Trophoblast cell (in vitro differentiated cells and primary cell): ENCODE measurements around the gene GSTT2B. TPM values are rescaled to one million over a fixed set of nuclear protein-coding genes. Genes with fewer than 3 reads are reported as not detected.
"Not testable (repeated sequence)": the region's sequence is repeated elsewhere in the genome, so short reads cannot be mapped to it uniquely, and the experiment has no call there.

Source experiments
- DNase-seq, 2 donors: peaks; one replicate each; pipeline ENCODE4 v3.0.0-alpha.2; 2016
- H2AFZ ChIP-seq: 2 replicates; pipeline ENCODE4 v1.6.1; 2013; ENCODE audit warnings: low read length, moderate library complexity, mild to moderate bottlenecking; ENCODE audit not compliant: insufficient read depth, poor library complexity
- H2AK5ac ChIP-seq: 2 replicates; pipeline ENCODE4 v1.6.1; 2013; ENCODE audit warnings: mild to moderate bottlenecking, low read length
- H2BK120ac ChIP-seq: 2 replicates; pipeline ENCODE4 v1.6.1; 2013; ENCODE audit warnings: low read length, mild to moderate bottlenecking, moderate library complexity; ENCODE audit not compliant: insufficient read depth, poor library complexity
- H2BK12ac ChIP-seq: 2 replicates; pipeline ENCODE4 v1.6.1; 2013; ENCODE audit warnings: mild to moderate bottlenecking, low read length, moderate library complexity
- H2BK5ac ChIP-seq: 2 replicates; pipeline ENCODE4 v1.6.1; 2013; ENCODE audit warnings: low read length, low read depth, moderate library complexity, mild to moderate bottlenecking; ENCODE audit not compliant: poor library complexity
- H3K14ac ChIP-seq: 2 replicates; pipeline ENCODE4 v1.6.1; 2013; ENCODE audit warnings: mild to moderate bottlenecking, low read length
- H3K18ac ChIP-seq: 2 replicates; pipeline ENCODE4 v1.6.1; 2013; ENCODE audit warnings: mild to moderate bottlenecking, low read length
- H3K23ac ChIP-seq: 2 replicates; pipeline ENCODE4 v1.6.1; 2013; ENCODE audit warnings: low read length
- H3K27ac ChIP-seq: 2 replicates; pipeline ENCODE4 v1.5.1; 2013; ENCODE audit warnings: low read depth, mild to moderate bottlenecking, inconsistent platforms, low read length, moderate library complexity
- H3K27me3 ChIP-seq: 2 replicates; pipeline ENCODE4 v1.6.1; 2013; ENCODE audit warnings: inconsistent platforms, mild to moderate bottlenecking, low read length, moderate library complexity; ENCODE audit not compliant: insufficient read depth
- H3K36me3 ChIP-seq, 2 experiments: 1 replicate in 1 of 2; 2 replicates in 1 of 2; pipeline ENCODE4 v1.6.1; 2013; ENCODE audit warnings: low read length in 2 of 2, mild to moderate bottlenecking in 2 of 2, moderate library complexity in 1 of 2; ENCODE audit not compliant: insufficient read depth in 2 of 2, control insufficient read depth in 1 of 2
- H3K4ac ChIP-seq: 2 replicates; pipeline ENCODE4 v1.6.1; 2013; ENCODE audit warnings: low read depth, mild to moderate bottlenecking, low read length, moderate library complexity
- H3K4me1 ChIP-seq, 2 experiments: 1 replicate in 1 of 2; 2 replicates in 1 of 2; pipeline ENCODE4 v1.6.1; 2013; ENCODE audit warnings: low read length in 2 of 2, mild to moderate bottlenecking in 2 of 2, moderate library complexity in 1 of 2; ENCODE audit not compliant: insufficient read depth in 2 of 2, control insufficient read depth in 1 of 2
- H3K4me2 ChIP-seq: 2 replicates; pipeline ENCODE4 v1.6.1; 2013; ENCODE audit warnings: inconsistent platforms, mild to moderate bottlenecking, low read length, moderate library complexity
- H3K4me3 ChIP-seq: 2 replicates; pipeline ENCODE4 v1.5.1; 2013; ENCODE audit warnings: mild to moderate bottlenecking, low read depth, low read length, inconsistent platforms
- H3K79me1 ChIP-seq: one replicate; pipeline ENCODE4 v1.6.1; 2013; ENCODE audit warnings: low read length
- H3K79me2 ChIP-seq: 2 replicates; pipeline ENCODE4 v1.6.1; 2013; ENCODE audit warnings: low read length, mild to moderate bottlenecking; ENCODE audit not compliant: control insufficient read depth, insufficient read depth, poor library complexity
- H3K9ac ChIP-seq: 2 replicates; pipeline ENCODE4 v1.6.1; 2013; ENCODE audit warnings: mild to moderate bottlenecking, low read length
- H3K9me3 ChIP-seq: 2 replicates; pipeline ENCODE4 v1.6.1; 2013; ENCODE audit warnings: low read depth, mild to moderate bottlenecking, control low read depth, inconsistent platforms, low read length; ENCODE audit not compliant: insufficient read depth
- H4K12ac ChIP-seq: 2 replicates; pipeline ENCODE4 v1.6.1; 2013; ENCODE audit warnings: low read depth, mild to moderate bottlenecking, low read length, moderate library complexity
- H4K8ac ChIP-seq: 2 replicates; pipeline ENCODE4 v1.6.1; 2013; ENCODE audit warnings: low read depth, mild to moderate bottlenecking, low read length, moderate library complexity
- H4K91ac ChIP-seq: one replicate; pipeline ENCODE4 v1.6.1; 2013; ENCODE audit warnings: low read depth, mild to moderate bottlenecking, low read length, moderate library complexity
- WGBS: extraction: QIAGEN DNeasy Blood & Tissue Kit; methylation state at CpG from one replicate; pipeline ENCODE4 v1.1.7; 2013; ENCODE audit warnings: missing lambda C conversion rate; ENCODE audit not compliant: insufficient read length, insufficient coverage; ENCODE audit errors: extremely low coverage; 5-methylcytosine and 5-hydroxymethylcytosine counted together
- polyA plus RNA-seq: library from polyadenylated mRNA; stranded (reverse); fragments of 200-250 nt; gene quantifications from 2 replicates; pipeline ENCODE4 v1.2.3, GENCODE V29; 2013

Gene GSTT2B
- polyA plus RNA-seq, result 1.8 and 2.0 TPM in 2 replicates

- H2BK5ac ChIP-seq, H2BK12ac ChIP-seq, H3K27ac ChIP-seq, H3K9ac ChIP-seq, H4K8ac ChIP-seq, H2BK120ac ChIP-seq, H3K18ac ChIP-seq, H2AK5ac ChIP-seq, H3K14ac ChIP-seq, H4K12ac ChIP-seq, H3K4me3 ChIP-seq, DNase-seq, H3K36me3 ChIP-seq, H3K4ac ChIP-seq, H4K91ac ChIP-seq, H3K4me2 ChIP-seq, H3K23ac ChIP-seq, H3K4me1 ChIP-seq, H2AFZ ChIP-seq, H3K79me1 ChIP-seq, H3K9me3 ChIP-seq, H3K27me3 ChIP-seq, H3K79me2 ChIP-seq: not testable (repeated sequence)
- WGBS, result no CpG with 5 or more reads among the region's 43 CpGs
These were observed at the start of gene GSTT2B for GRCh38 chr22:23961084-23961771. GSTT2B (minus strand) TSS chr22:23961195; CDS start chr22:23961131, 64 bp downstream.

- Histone ChIP-seq H3K4me2 (no peak overlapping the region), H3K18ac (no peak overlapping the region), H3K23ac (no peak overlapping the region), H3K9me3 (peaks cover 10% of the 10 kb centered on the region), H3K36me3 (no peaks in the 10 kb centered on the region), H3K27me3 (no peaks in the 10 kb centered on the region), H3K79me1 (peaks cover 8% of the 10 kb centered on the region), H3K14ac (no peak overlapping the region), H4K91ac (no peak overlapping the region), H2AK5ac (no peak overlapping the region), H4K12ac (no peak overlapping the region), H2BK12ac (no peak overlapping the region), H3K9ac (no peak overlapping the region), H2BK120ac (no peak overlapping the region), H3K4me1 (peaks cover 0 to 3% of the 10 kb centered on the region in 2 experiments), H3K4ac (no peak overlapping the region), H2BK5ac (no peak overlapping the region), H2AFZ (no peak overlapping the region), H3K79me2 (peaks cover 5% of the 10 kb centered on the region), H3K27ac (no peak overlapping the region), H3K4me3 (no peak overlapping the region), H4K8ac (no peak overlapping the region)
- DNase-seq, result no peak
- WGBS, result no CpG with 5 or more reads among the region's 2 CpGs
These were observed 49.0 kb upstream of the GSTT2B start for GRCh38 chr22:24010018-24010391.

GRCh38 chr22:24009227-24010017 is 48.4 kb upstream of the GSTT2B start:
- H4K12ac ChIP-seq, result no peak overlapping the region
- no peak overlapping the region for H3K18ac ChIP-seq
- H3K36me3 ChIP-seq, result no peaks in the 10 kb centered on the region
- no peak overlapping the region for H3K4ac ChIP-seq
- no peak overlapping the region for H4K8ac ChIP-seq
- H3K4me1 ChIP-seq, result peaks cover 0 to 4% of the 10 kb centered on the region in 2 experiments
- H3K27me3 ChIP-seq, result no peaks in the 10 kb centered on the region
- peaks cover 5% of the 10 kb centered on the region for H3K79me2 ChIP-seq
- peaks cover 8% of the 10 kb centered on the region for H3K79me1 ChIP-seq
- H2BK12ac ChIP-seq, result no peak overlapping the region
- H2BK5ac ChIP-seq, result no peak overlapping the region
- no peak overlapping the region for H2AFZ ChIP-seq
- peaks cover 12% of the 10 kb centered on the region for H3K9me3 ChIP-seq
- H3K4me2 ChIP-seq, result no peak overlapping the region
- H3K9ac ChIP-seq, result no peak overlapping the region
- DNase-seq, result peak; percentile 15 to 44
- no peak overlapping the region for H3K23ac ChIP-seq
- no peak overlapping the region for H3K14ac ChIP-seq
- no peak overlapping the region for H3K4me3 ChIP-seq
- no peak overlapping the region for H3K27ac ChIP-seq
- WGBS, result no CpG with 5 or more reads among the region's 7 CpGs
- no peak overlapping the region for H2AK5ac ChIP-seq
- H2BK120ac ChIP-seq, result no peak overlapping the region
- no peak overlapping the region for H4K91ac ChIP-seq

- no peak overlapping the region for H2AFZ ChIP-seq
- H3K14ac ChIP-seq, result no peak overlapping the region
- no peak overlapping the region for H3K4me3 ChIP-seq
- H2AK5ac ChIP-seq, result no peak overlapping the region
- no peak overlapping the region for H3K4ac ChIP-seq
- no peak overlapping the region for H3K27ac ChIP-seq
- DNase-seq, result no peak
- H3K27me3 ChIP-seq, result no peaks in the 10 kb centered on the region
- H4K12ac ChIP-seq, result no peak overlapping the region
- H2BK5ac ChIP-seq, result no peak overlapping the region
- H3K4me1 ChIP-seq, result peaks cover 3 to 5% of the 10 kb centered on the region in 2 experiments
- H3K36me3 ChIP-seq, result no peaks in the 10 kb centered on the region
- peaks cover 12% of the 10 kb centered on the region for H3K9me3 ChIP-seq
- H4K8ac ChIP-seq, result no peak overlapping the region
- H3K79me2 ChIP-seq, result peaks cover 5% of the 10 kb centered on the region
- no peak overlapping the region for H3K18ac ChIP-seq
- no peak overlapping the region for H2BK120ac ChIP-seq
- no peak overlapping the region for H4K91ac ChIP-seq
- no peak overlapping the region for H3K9ac ChIP-seq
- no peak overlapping the region for H3K4me2 ChIP-seq
- H2BK12ac ChIP-seq, result no peak overlapping the region
- no CpG with 5 or more reads among the region's 6 CpGs for WGBS
- H3K79me1 ChIP-seq, result peaks cover 8% of the 10 kb centered on the region
- no peak overlapping the region for H3K23ac ChIP-seq
These were observed 47.6 kb upstream of the GSTT2B start for GRCh38 chr22:24008381-24009226.
